ENCODE measurements around the gene BACH2. TPM values are rescaled to one million over a fixed set of nuclear protein-coding genes. Genes with fewer than 3 reads are reported as not detected.

The BACH2 gene
- total and polyA plus RNA-seq, 2 donors (not counting 1 experiment from before 2014, with no cell fraction given), result 2.2 to 2.6 TPM

GRCh38 chr6:90233213-90233612, 63.4 kb downstream of the BACH2 start:
- no peak for TF ChIP-seq EZH2 (IDR thresholded peaks at IDR 0.05; ENCODE audit: low read length, missing control alignments)
- H3K4me1 ChIP-seq (ENCODE audit: control insufficient read depth, extremely low read depth, insufficient read depth, low read length), result peaks cover 4% of the 10 kb centered on the region
- no peaks in the 10 kb centered on the region for H4K20me1 ChIP-seq (ENCODE audit: control insufficient read depth, extremely low read depth, insufficient read depth, low read length)
- H3K27me3 ChIP-seq (ENCODE audit: control insufficient read depth, insufficient read depth, low read length), result no peaks in the 10 kb centered on the region
- no peak overlapping the region for H2AFZ ChIP-seq (ENCODE audit: low read length)
- H3K9me3 ChIP-seq (ENCODE audit: control insufficient read depth, insufficient read depth, low read depth, low read length), result no peaks in the 10 kb centered on the region
- no peaks in the 10 kb centered on the region for H3K36me3 ChIP-seq (ENCODE audit: control insufficient read depth, insufficient read depth, low read length)
- no peak overlapping the region for H3K4me3 ChIP-seq (replicated peaks in 1 of 4; ENCODE audit: control extremely low read depth in 1 of 4, insufficient read depth in 1 of 4, low read depth in 3 of 4, low read length in 4 of 4)
- DNase-seq (ENCODE audit: low read depth in 2 of 2), result no peak
- H3K4me2 ChIP-seq (ENCODE audit: extremely low read depth, insufficient read depth, low read length), result no peak overlapping the region
- H3K79me2 ChIP-seq (ENCODE audit: control insufficient read depth, insufficient read depth, low read length), result no peaks in the 10 kb centered on the region
- H3K27ac ChIP-seq (ENCODE audit: insufficient read depth, low read length), result no peak overlapping the region
- no peak overlapping the region for H3K9ac ChIP-seq (ENCODE audit: insufficient read depth, low read length)

- TF ChIP-seq, protein P1, sequence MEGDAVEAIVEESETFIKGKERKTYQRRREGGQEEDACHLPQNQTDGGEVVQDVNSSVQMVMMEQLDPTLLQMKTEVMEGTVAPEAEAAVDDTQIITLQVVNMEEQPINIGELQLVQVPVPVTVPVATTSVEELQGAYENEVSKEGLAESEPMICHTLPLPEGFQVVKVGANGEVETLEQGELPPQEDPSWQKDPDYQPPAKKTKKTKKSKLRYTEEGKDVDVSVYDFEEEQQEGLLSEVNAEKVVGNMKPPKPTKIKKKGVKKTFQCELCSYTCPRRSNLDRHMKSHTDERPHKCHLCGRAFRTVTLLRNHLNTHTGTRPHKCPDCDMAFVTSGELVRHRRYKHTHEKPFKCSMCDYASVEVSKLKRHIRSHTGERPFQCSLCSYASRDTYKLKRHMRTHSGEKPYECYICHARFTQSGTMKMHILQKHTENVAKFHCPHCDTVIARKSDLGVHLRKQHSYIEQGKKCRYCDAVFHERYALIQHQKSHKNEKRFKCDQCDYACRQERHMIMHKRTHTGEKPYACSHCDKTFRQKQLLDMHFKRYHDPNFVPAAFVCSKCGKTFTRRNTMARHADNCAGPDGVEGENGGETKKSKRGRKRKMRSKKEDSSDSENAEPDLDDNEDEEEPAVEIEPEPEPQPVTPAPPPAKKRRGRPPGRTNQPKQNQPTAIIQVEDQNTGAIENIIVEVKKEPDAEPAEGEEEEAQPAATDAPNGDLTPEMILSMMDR (conservative IDR thresholded peaks at IDR 0.05 in 1 of 2, IDR thresholded peaks at IDR 0.05 in 1 of 2; ENCODE audit: low read depth in 1 of 2, low read length in 2 of 2), result no peak
- no peak for TF ChIP-seq EZH2 (IDR thresholded peaks at IDR 0.05; ENCODE audit: low read length, missing control alignments)
- H3K4me3 ChIP-seq (replicated peaks in 1 of 4; ENCODE audit: control extremely low read depth in 1 of 4, insufficient read depth in 1 of 4, low read depth in 3 of 4, low read length in 4 of 4), result no peak overlapping the region
- no peak overlapping the region for H3K4me2 ChIP-seq (ENCODE audit: extremely low read depth, insufficient read depth, low read length)
- no peak overlapping the region for H2AFZ ChIP-seq (ENCODE audit: low read length)
- H3K79me2 ChIP-seq (ENCODE audit: control insufficient read depth, insufficient read depth, low read length), result no peaks in the 10 kb centered on the region
- peaks cover 4% of the 10 kb centered on the region for H3K4me1 ChIP-seq (ENCODE audit: control insufficient read depth, extremely low read depth, insufficient read depth, low read length)
- no peaks in the 10 kb centered on the region for H3K36me3 ChIP-seq (ENCODE audit: control insufficient read depth, insufficient read depth, low read length)
- H3K9me3 ChIP-seq (ENCODE audit: control insufficient read depth, insufficient read depth, low read depth, low read length), result no peaks in the 10 kb centered on the region
- no peaks in the 10 kb centered on the region for H4K20me1 ChIP-seq (ENCODE audit: control insufficient read depth, extremely low read depth, insufficient read depth, low read length)
- H3K27me3 ChIP-seq (ENCODE audit: control insufficient read depth, insufficient read depth, low read length), result no peaks in the 10 kb centered on the region
- H3K27ac ChIP-seq (ENCODE audit: insufficient read depth, low read length), result no peak overlapping the region
- DNase-seq (ENCODE audit: low read depth in 2 of 2), result no peak
- no peak overlapping the region for H3K9ac ChIP-seq (ENCODE audit: insufficient read depth, low read length)
Observed at GRCh38 chr6:90231798-90232197, 64.8 kb downstream of the BACH2 start.

DNA sequence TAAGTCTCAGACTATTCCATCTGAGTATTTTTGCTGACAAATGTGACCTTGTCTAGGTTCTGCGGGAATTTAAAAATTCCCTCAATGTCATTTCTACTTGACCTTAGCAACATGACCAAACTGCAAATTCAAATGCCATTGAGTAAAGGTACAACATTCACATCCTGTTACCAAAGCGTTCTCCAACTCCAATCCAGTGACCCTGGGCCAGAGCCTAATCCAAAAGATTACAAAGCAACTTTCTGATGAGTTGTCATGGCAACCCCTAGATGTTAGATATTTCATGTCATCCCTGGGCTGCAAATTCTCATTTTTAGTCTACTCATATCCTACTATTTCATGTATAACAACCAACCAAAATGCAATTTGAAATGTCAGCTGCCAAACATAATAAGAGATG, 65.3 kb downstream of the BACH2 start:
- no peak for DNase-seq (ENCODE audit: low read depth in 2 of 2)
- TF ChIP-seq, protein P1 (conservative IDR thresholded peaks at IDR 0.05 in 1 of 2, IDR thresholded peaks at IDR 0.05 in 1 of 2; ENCODE audit: low read depth in 1 of 2, low read length in 2 of 2), result no peak
- H2AFZ ChIP-seq (ENCODE audit: low read length), result no peak overlapping the region
- no peak overlapping the region for H3K4me2 ChIP-seq (ENCODE audit: extremely low read depth, insufficient read depth, low read length)
- H3K36me3 ChIP-seq (ENCODE audit: control insufficient read depth, insufficient read depth, low read length), result no peaks in the 10 kb centered on the region
- no peaks in the 10 kb centered on the region for H4K20me1 ChIP-seq (ENCODE audit: control insufficient read depth, extremely low read depth, insufficient read depth, low read length)
- no peaks in the 10 kb centered on the region for H3K27me3 ChIP-seq (ENCODE audit: control insufficient read depth, insufficient read depth, low read length)
- H3K79me2 ChIP-seq (ENCODE audit: control insufficient read depth, insufficient read depth, low read length), result no peaks in the 10 kb centered on the region
- H3K27ac ChIP-seq (ENCODE audit: insufficient read depth, low read length), result no peak overlapping the region
- no peak overlapping the region for H3K4me3 ChIP-seq (replicated peaks in 1 of 4; ENCODE audit: control extremely low read depth in 1 of 4, insufficient read depth in 1 of 4, low read depth in 3 of 4, low read length in 4 of 4)
- peaks cover 4% of the 10 kb centered on the region for H3K4me1 ChIP-seq (ENCODE audit: control insufficient read depth, extremely low read depth, insufficient read depth, low read length)
- H3K9ac ChIP-seq (ENCODE audit: insufficient read depth, low read length), result no peak overlapping the region
- no peaks in the 10 kb centered on the region for H3K9me3 ChIP-seq (ENCODE audit: control insufficient read depth, insufficient read depth, low read depth, low read length)

Measured in fibroblast of lung (primary cell).